H1 (cell line): ENCODE results near the gene RHBDF1.
"Not testable (repeated sequence)": the region's sequence is repeated elsewhere in the genome, so short reads cannot be mapped to it uniquely, and the experiment has no call there.

Experiments used
- CHD2 ChIP-seq: IDR thresholded peaks from 2 replicates; pipeline ENCODE4 v1.6.1; 2012; ENCODE audit warnings: low read length, improper control_type of control experiment
- CREB1 ChIP-seq: IDR thresholded peaks from 2 replicates; pipeline ENCODE4 v1.6.1; 2012; ENCODE audit warnings: inconsistent platforms
- CTCF ChIP-seq, 3 experiments: IDR thresholded peaks; 1 replicate in 2 of 3; 2 replicates in 1 of 3; pipeline versions ENCODE4 v1.5.1 to v1.6.1; 2011; ENCODE audit warnings: low read length in 3 of 3, mild to moderate bottlenecking in 3 of 3, inconsistent platforms in 2 of 3, low read depth in 1 of 3, moderate library complexity in 1 of 3; ENCODE audit not compliant: insufficient read depth in 1 of 3; ENCODE audit errors: control extremely low read depth in 1 of 3
- EP300 ChIP-seq, 2 experiments: IDR thresholded peaks; 1 replicate in 1 of 2; 2 replicates in 1 of 2; pipeline ENCODE4 v1.6.1; 2011 to 2012; ENCODE audit warnings: low read depth in 2 of 2, low read length in 2 of 2, mild to moderate bottlenecking in 2 of 2, borderline replicate concordance in 1 of 2, inconsistent platforms in 1 of 2, moderate library complexity in 1 of 2
- GABPA ChIP-seq: IDR thresholded peaks from 2 replicates; pipeline ENCODE4 v1.6.1; 2011; ENCODE audit warnings: mild to moderate bottlenecking, low read length, moderate library complexity, borderline replicate concordance; ENCODE audit not compliant: insufficient read depth
- KDM1A ChIP-seq: fragments of 200-600, 300-600 bp; sonication (generic); IDR thresholded peaks from 2 replicates; pipeline ENCODE4 v1.7.1; 2016; ENCODE audit warnings: mild to moderate bottlenecking, low read length, borderline replicate concordance
- POLR2A ChIP-seq, 2 experiments: IDR thresholded peaks; 1 replicate in 1 of 2; 2 replicates in 1 of 2; pipeline ENCODE4 v1.6.1; 2011; ENCODE audit warnings: low read depth in 2 of 2, low read length in 2 of 2, mild to moderate bottlenecking in 2 of 2; ENCODE audit errors: control extremely low read depth in 1 of 2
- RAD21 ChIP-seq, 2 experiments: IDR thresholded peaks in 1 of 2; conservative IDR thresholded peaks in 1 of 2; 2 replicates each; pipeline ENCODE4 v1.6.1; 2011; ENCODE audit warnings: low read depth in 2 of 2, low read length in 2 of 2, improper control_type of control experiment in 1 of 2, inconsistent platforms in 1 of 2, mild to moderate bottlenecking in 1 of 2, moderate library complexity in 1 of 2
- SIN3A ChIP-seq, 2 experiments: IDR thresholded peaks in 1 of 2; conservative IDR thresholded peaks in 1 of 2; 2 replicates each; pipeline ENCODE4 v1.6.1; 2011 to 2012; ENCODE audit warnings: low read length in 2 of 2, improper control_type of control experiment in 1 of 2, low read depth in 1 of 2, mild to moderate bottlenecking in 1 of 2
- SRF ChIP-seq: IDR thresholded peaks from 2 replicates; pipeline ENCODE4 v1.6.1; 2011; ENCODE audit warnings: mild to moderate bottlenecking, low read depth, low read length, moderate library complexity
- USF2 ChIP-seq: IDR thresholded peaks from 2 replicates; pipeline ENCODE4 v1.6.1; 2011; ENCODE audit warnings: low read length, improper control_type of control experiment
- TF ChIP-seq, protein P1 (sequence below): IDR thresholded peaks from 2 replicates; pipeline ENCODE4 v1.6.1; 2011; ENCODE audit warnings: low read depth, mild to moderate bottlenecking, low read length; ENCODE audit not compliant: insufficient read depth
- TF ChIP-seq, protein P2 (sequence below): IDR thresholded peaks from 2 replicates; pipeline ENCODE4 v1.6.1; 2012; ENCODE audit warnings: inconsistent platforms

DNA sequence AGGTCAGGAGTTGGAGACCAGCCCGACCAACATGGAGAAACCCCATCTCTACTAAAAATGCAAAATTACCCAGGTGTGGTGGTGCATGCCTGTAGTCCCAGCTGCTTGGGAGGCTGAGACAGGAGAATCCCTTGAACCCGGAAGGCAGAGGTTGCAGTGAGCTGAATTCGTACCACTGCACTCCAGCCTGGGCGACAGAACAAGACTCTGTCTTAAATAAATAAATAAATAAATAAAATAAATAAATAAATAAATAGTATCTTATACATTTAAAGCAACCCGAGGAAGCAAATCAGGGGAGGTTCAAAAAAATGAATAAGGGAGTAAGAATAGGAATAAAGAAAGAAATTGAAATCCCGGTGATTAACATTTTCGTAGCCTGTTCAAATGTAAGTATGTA lies 25.9 kb downstream of the RHBDF1 start:
- TF ChIP-seq CTCF (IDR thresholded peaks at IDR 0.05; ENCODE audit: control extremely low read depth in 1 of 3, insufficient read depth in 1 of 3, low read depth in 1 of 3, low read length in 3 of 3); RAD21 (IDR thresholded peaks at IDR 0.05 in 1 of 2, conservative IDR thresholded peaks at IDR 0.05 in 1 of 2; ENCODE audit: low read depth in 2 of 2, low read length in 2 of 2); KDM1A; SIN3A (conservative IDR thresholded peaks at IDR 0.05 in 1 of 2, IDR thresholded peaks at IDR 0.05 in 1 of 2; ENCODE audit: low read depth in 1 of 2, low read length in 2 of 2); USF2; CREB1; POLR2A (IDR thresholded peaks at IDR 0.05; ENCODE audit: control extremely low read depth in 1 of 2, low read depth in 2 of 2, low read length in 2 of 2); CHD2; EP300 (IDR thresholded peaks at IDR 0.05; ENCODE audit: borderline replicate concordance in 1 of 2, low read depth in 2 of 2, low read length in 2 of 2); SRF; GABPA: not testable (repeated sequence)
- TF ChIP-seq, protein P1, sequence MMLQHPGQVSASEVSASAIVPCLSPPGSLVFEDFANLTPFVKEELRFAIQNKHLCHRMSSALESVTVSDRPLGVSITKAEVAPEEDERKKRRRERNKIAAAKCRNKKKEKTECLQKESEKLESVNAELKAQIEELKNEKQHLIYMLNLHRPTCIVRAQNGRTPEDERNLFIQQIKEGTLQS: not testable (repeated sequence)
- TF ChIP-seq, protein P2, sequence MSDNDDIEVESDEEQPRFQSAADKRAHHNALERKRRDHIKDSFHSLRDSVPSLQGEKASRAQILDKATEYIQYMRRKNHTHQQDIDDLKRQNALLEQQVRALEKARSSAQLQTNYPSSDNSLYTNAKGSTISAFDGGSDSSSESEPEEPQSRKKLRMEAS: not testable (repeated sequence)
